Neural cell (in vitro differentiated cells): ENCODE measurements around the gene TWNK. TPM values are rescaled to one million over a fixed set of nuclear protein-coding genes. Genes with fewer than 3 reads are reported as not detected.

Source experiments
- H2AFZ ChIP-seq: fragments of 200-600, 300-800 bp; sonication (generic), shearing (Covaris generic); 2 replicates; pipeline ENCODE4 v1.6.0; 2014; ENCODE audit warnings: low read depth, mild to moderate bottlenecking, antibody characterized with exemption, low read length, moderate library complexity
- H3F3A ChIP-seq: fragments of 200-600 bp; shearing (Covaris generic); 2 replicates; pipeline ENCODE4 v1.6.1; 2016; ENCODE audit warnings: mild to moderate bottlenecking, moderate library complexity, mixed read lengths, antibody characterized with exemption, low read length; ENCODE audit not compliant: insufficient read depth, poor library complexity, severe bottlenecking
- H3K27ac ChIP-seq: fragments of 200-600, 300-800 bp; sonication (generic), shearing (Covaris generic); 2 replicates; pipeline ENCODE4 v1.5.1; 2014; ENCODE audit warnings: mild to moderate bottlenecking, low read length, moderate library complexity
- H3K27me3 ChIP-seq: fragments of 300-800, 200-600 bp; sonication (generic), shearing (Covaris generic); 2 replicates; pipeline ENCODE4 v1.6.0; 2014; ENCODE audit warnings: mild to moderate bottlenecking, low read depth, low read length, moderate library complexity; ENCODE audit not compliant: insufficient read depth
- H3K36me3 ChIP-seq: fragments of 300-800, 200-600 bp; sonication (generic), shearing (Covaris generic); 2 replicates; pipeline ENCODE4 v1.5.1; 2014; ENCODE audit warnings: mild to moderate bottlenecking, antibody characterized with exemption, low read length, moderate library complexity; ENCODE audit not compliant: insufficient read depth
- H3K4me2 ChIP-seq: fragments of 300-800, 200-600 bp; sonication (generic), shearing (Covaris generic); 2 replicates; pipeline ENCODE4 v1.6.0; 2014; ENCODE audit warnings: mild to moderate bottlenecking, low read length
- H3K4me3 ChIP-seq: fragments of 300-800, 200-600 bp; sonication (generic), shearing (Covaris generic); 2 replicates; pipeline ENCODE4 v1.5.1; 2014; ENCODE audit warnings: mild to moderate bottlenecking, low read length, moderate library complexity
- H3K79me2 ChIP-seq: fragments of 200-600 bp; shearing (Covaris generic); replicated peaks from 2 replicates; pipeline ENCODE4 v1.6.0; 2014; ENCODE audit warnings: mild to moderate bottlenecking, low read length, moderate library complexity; ENCODE audit not compliant: insufficient read depth
- H3K9ac ChIP-seq: fragments of 300-800, 200-600 bp; sonication (generic), shearing (Covaris generic); 2 replicates; pipeline ENCODE4 v1.6.1; 2016; ENCODE audit warnings: mild to moderate bottlenecking, low read length, mixed read lengths
- H3K9me2 ChIP-seq: fragments of 200-600 bp; shearing (Covaris generic); 2 replicates; pipeline ENCODE4 v1.6.1; 2016; ENCODE audit warnings: mild to moderate bottlenecking, low read length, mixed read lengths; ENCODE audit not compliant: insufficient read depth
- H3K9me3 ChIP-seq: fragments of 200-600, 300-800 bp; sonication (generic), shearing (Covaris generic); 2 replicates; pipeline ENCODE4 v1.6.1; 2016; ENCODE audit warnings: mild to moderate bottlenecking, mixed run types, low read length, moderate library complexity, mixed read lengths
- H4K20me1 ChIP-seq: fragments of 200-600 bp; shearing (Covaris generic); 2 replicates; pipeline ENCODE4 v1.6.1; 2016; ENCODE audit warnings: mild to moderate bottlenecking, mixed run types; ENCODE audit not compliant: insufficient read depth
- EP300 ChIP-seq: fragments of 450-650 bp; conservative IDR thresholded peaks from 2 replicates; pipeline ENCODE4 v1.6.1; 2014; ENCODE audit warnings: antibody characterized with exemption, mild to moderate bottlenecking, moderate library complexity; ENCODE audit not compliant: poor library complexity, severe bottlenecking
- POLR2AphosphoS5 ChIP-seq: IDR thresholded peaks from 2 replicates; pipeline ENCODE4 v1.6.1; 2012
- SMC3 ChIP-seq: fragments of 450-650 bp; conservative IDR thresholded peaks from 2 replicates; pipeline ENCODE4 v1.6.1; 2014; ENCODE audit warnings: antibody characterized with exemption, mild to moderate bottlenecking, moderate library complexity; ENCODE audit not compliant: poor library complexity
- polyA plus RNA-seq: library from polyadenylated mRNA; depleted of rRNA; stranded (reverse); fragments of >200 nt; gene quantifications from 2 replicates; pipeline ENCODE4 v1.2.3, GENCODE V29; 2014
- TF ChIP-seq, protein P1 (sequence below): fragments of 450-650 bp; IDR thresholded peaks from 2 replicates; pipeline ENCODE4 v1.5.1; 2014; ENCODE audit warnings: antibody characterized with exemption, mild to moderate bottlenecking, moderate library complexity; ENCODE audit not compliant: poor library complexity, severe bottlenecking
- TF ChIP-seq, protein P2 (sequence below): IDR thresholded peaks from 2 replicates; pipeline ENCODE4 v1.6.1; 2012; ENCODE audit warnings: borderline replicate concordance

TWNK gene
- polyA plus RNA-seq, 1 donor from 2014 or later, result 4.8 TPM

DNA sequence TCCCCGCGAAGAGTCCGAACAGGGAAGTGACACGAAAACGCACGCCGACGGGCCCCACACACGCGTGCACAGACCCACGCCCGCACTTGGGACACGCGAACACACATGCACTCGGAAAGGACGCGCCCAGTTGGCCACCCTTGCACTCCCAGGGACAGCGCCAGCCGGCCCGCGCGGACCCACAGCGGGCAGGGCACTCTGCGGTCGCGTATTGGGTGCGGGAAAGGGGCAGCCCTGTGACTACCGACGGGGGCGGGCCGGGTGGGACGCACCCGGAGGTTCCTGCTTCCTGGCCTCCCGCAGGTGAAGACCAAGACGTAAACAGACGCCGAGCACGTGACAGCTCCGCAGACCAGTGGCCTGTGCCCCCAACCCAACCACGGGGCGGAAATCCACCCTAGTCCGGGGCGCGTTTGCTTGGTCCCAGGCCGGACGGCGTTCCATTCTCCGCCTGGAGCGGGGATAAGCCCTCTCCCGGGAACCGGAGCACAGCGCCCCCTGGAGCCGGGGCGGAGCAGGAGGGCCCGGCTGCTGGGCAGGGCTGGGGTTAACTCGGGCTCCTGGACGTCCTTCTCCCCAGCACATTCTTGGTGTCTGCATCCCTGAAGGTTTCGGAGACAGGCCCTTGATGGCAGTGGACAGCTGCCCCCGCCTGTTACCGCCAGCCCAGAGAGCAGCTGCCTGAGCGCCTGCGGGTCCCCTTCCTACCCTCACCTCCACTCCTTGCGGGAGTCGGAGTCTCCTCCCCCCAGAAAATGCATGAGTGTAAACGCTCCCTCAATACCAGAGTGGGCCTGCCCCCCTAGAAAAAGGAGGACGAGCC lies 10.2 kb downstream of the TWNK start:
- no peaks in the 10 kb centered on the region for H3K9me2 ChIP-seq
- peak overlapping the region; percentile 85 for H3K27ac ChIP-seq
- TF ChIP-seq, protein P1, sequence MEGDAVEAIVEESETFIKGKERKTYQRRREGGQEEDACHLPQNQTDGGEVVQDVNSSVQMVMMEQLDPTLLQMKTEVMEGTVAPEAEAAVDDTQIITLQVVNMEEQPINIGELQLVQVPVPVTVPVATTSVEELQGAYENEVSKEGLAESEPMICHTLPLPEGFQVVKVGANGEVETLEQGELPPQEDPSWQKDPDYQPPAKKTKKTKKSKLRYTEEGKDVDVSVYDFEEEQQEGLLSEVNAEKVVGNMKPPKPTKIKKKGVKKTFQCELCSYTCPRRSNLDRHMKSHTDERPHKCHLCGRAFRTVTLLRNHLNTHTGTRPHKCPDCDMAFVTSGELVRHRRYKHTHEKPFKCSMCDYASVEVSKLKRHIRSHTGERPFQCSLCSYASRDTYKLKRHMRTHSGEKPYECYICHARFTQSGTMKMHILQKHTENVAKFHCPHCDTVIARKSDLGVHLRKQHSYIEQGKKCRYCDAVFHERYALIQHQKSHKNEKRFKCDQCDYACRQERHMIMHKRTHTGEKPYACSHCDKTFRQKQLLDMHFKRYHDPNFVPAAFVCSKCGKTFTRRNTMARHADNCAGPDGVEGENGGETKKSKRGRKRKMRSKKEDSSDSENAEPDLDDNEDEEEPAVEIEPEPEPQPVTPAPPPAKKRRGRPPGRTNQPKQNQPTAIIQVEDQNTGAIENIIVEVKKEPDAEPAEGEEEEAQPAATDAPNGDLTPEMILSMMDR, result peak; percentile 67
- TF ChIP-seq EP300, result no peak
- H3K9ac ChIP-seq, result peak overlapping the region; percentile 96
- peak overlapping the region; percentile 88 for H3K4me3 ChIP-seq
- H3K79me2 ChIP-seq, result peaks cover 19% of the 10 kb centered on the region
- peak overlapping the region; percentile 10 for H2AFZ ChIP-seq
- peaks cover 10% of the 10 kb centered on the region for H3K27me3 ChIP-seq
- peak overlapping the region; percentile 25 for H3K4me2 ChIP-seq
- no peaks in the 10 kb centered on the region for H3K36me3 ChIP-seq
- H4K20me1 ChIP-seq, result no peaks in the 10 kb centered on the region
- H3K9me3 ChIP-seq, result no peaks in the 10 kb centered on the region
- H3F3A ChIP-seq, result no peaks in the 10 kb centered on the region

DNA sequence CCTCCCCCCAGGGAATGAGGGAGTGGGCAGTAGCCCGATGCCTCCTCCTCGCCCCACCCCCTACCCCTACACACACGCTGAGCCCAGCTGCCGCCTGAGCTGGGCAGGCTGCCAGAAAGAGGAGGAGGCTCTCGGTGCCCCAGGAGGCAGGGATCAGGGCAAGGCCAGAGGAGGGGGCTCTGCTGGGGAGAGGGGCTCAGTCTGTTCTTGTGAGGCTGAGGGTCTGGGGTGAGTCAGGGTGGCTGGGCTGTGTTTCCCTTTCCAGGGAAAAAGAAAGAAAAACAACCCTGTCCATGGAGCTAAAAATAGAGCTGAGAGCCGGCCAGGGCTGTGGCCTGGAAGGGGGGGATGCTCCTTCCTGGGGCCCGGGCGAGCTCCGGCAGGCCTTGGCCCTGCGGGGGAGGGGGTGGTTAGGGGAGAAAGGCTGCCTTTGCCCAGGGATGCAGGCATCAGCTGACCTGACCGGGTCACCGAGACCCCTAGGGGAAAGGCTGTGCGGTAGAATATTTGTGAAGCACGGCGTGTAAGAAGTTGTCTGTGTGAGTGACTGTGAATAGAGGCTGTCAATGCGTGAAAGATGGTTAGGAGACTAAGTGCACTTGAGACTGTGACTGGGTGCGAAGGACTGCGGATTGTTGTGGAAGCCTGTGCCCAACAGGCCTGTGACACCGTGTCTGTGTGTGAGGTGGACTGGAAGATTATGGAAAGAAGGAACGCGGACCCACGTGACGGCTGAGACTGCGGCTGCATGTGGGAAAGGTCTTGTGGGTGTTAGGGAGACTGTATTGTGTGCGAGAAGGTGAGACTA lies 11.0 kb downstream of the TWNK start:
- H3K27ac ChIP-seq, result peak overlapping the region; percentile 85
- no peaks in the 10 kb centered on the region for H3K9me2 ChIP-seq
- peak overlapping the region; percentile 96 for H3K9ac ChIP-seq
- peaks cover 22% of the 10 kb centered on the region for H3K79me2 ChIP-seq
- H3K36me3 ChIP-seq, result no peaks in the 10 kb centered on the region
- peak overlapping the region; percentile 10 for H2AFZ ChIP-seq
- no peaks in the 10 kb centered on the region for H3K9me3 ChIP-seq
- H3F3A ChIP-seq, result no peaks in the 10 kb centered on the region
- no peaks in the 10 kb centered on the region for H4K20me1 ChIP-seq
- H3K4me2 ChIP-seq, result peak overlapping the region; percentile 69
- peak overlapping the region; percentile 88 for H3K4me3 ChIP-seq
- peaks cover 10% of the 10 kb centered on the region for H3K27me3 ChIP-seq
- no peak for TF ChIP-seq SMC3
- peak; percentile 59 for TF ChIP-seq EP300
- TF ChIP-seq, protein P2, sequence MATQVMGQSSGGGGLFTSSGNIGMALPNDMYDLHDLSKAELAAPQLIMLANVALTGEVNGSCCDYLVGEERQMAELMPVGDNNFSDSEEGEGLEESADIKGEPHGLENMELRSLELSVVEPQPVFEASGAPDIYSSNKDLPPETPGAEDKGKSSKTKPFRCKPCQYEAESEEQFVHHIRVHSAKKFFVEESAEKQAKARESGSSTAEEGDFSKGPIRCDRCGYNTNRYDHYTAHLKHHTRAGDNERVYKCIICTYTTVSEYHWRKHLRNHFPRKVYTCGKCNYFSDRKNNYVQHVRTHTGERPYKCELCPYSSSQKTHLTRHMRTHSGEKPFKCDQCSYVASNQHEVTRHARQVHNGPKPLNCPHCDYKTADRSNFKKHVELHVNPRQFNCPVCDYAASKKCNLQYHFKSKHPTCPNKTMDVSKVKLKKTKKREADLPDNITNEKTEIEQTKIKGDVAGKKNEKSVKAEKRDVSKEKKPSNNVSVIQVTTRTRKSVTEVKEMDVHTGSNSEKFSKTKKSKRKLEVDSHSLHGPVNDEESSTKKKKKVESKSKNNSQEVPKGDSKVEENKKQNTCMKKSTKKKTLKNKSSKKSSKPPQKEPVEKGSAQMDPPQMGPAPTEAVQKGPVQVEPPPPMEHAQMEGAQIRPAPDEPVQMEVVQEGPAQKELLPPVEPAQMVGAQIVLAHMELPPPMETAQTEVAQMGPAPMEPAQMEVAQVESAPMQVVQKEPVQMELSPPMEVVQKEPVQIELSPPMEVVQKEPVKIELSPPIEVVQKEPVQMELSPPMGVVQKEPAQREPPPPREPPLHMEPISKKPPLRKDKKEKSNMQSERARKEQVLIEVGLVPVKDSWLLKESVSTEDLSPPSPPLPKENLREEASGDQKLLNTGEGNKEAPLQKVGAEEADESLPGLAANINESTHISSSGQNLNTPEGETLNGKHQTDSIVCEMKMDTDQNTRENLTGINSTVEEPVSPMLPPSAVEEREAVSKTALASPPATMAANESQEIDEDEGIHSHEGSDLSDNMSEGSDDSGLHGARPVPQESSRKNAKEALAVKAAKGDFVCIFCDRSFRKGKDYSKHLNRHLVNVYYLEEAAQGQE, result no peak
- peak; percentile 75 for TF ChIP-seq POLR2AphosphoS5
